KMS-11 (cell line): ENCODE measurements around the gene TNFSF9.

Source experiments
- H2AFZ ChIP-seq: fragments of 200-600 bp; sonication (generic); 2 replicates; pipeline ENCODE4 v1.6.1; 2016; ENCODE audit warnings: antibody characterized with exemption, mixed run types, low read depth
- H3K27ac ChIP-seq: fragments of 200-600 bp; sonication (generic); 2 replicates; pipeline ENCODE4 v1.6.1; 2016; ENCODE audit warnings: mild to moderate bottlenecking, mixed run types
- H3K27me3 ChIP-seq: fragments of 200-600 bp; sonication (generic); 2 replicates; pipeline ENCODE4 v1.6.1; 2017; ENCODE audit warnings: mild to moderate bottlenecking, low read depth, mixed run types, moderate library complexity; ENCODE audit not compliant: insufficient read depth
- H3K36me3 ChIP-seq: fragments of 200-600 bp; sonication (generic); 2 replicates; pipeline ENCODE4 v1.6.1; 2017; ENCODE audit warnings: mild to moderate bottlenecking, mixed run types; ENCODE audit not compliant: insufficient read depth
- H3K4me1 ChIP-seq: fragments of 200-600 bp; sonication (generic); 2 replicates; pipeline ENCODE4 v1.6.1; 2016; ENCODE audit warnings: mild to moderate bottlenecking, low read depth, mixed run types; ENCODE audit not compliant: poor library complexity, severe bottlenecking
- H3K4me2 ChIP-seq: fragments of 200-600 bp; sonication (generic); 2 replicates; pipeline ENCODE4 v1.7.0; 2016; ENCODE audit warnings: mild to moderate bottlenecking, mixed run types
- H3K4me3 ChIP-seq: fragments of 200-600 bp; sonication (generic); IDR thresholded peaks from 2 replicates; pipeline ENCODE4 v1.6.1; 2017; ENCODE audit warnings: low read depth, low read length, mixed read lengths; ENCODE audit not compliant: insufficient read depth
- H3K79me2 ChIP-seq: fragments of 200-600 bp; sonication (generic); 2 replicates; pipeline ENCODE4 v1.6.1; 2016; ENCODE audit warnings: low read depth, mixed run types; ENCODE audit not compliant: insufficient read depth
- H3K9ac ChIP-seq: fragments of 200-600 bp; sonication (generic); 2 replicates; pipeline ENCODE4 v1.6.1; 2016; ENCODE audit warnings: mild to moderate bottlenecking, mixed run types
- H4K20me1 ChIP-seq: fragments of 200-600 bp; sonication (generic); 2 replicates; pipeline ENCODE4 v1.6.1; 2016; ENCODE audit warnings: mild to moderate bottlenecking, mixed run types; ENCODE audit not compliant: insufficient read depth
- TF ChIP-seq, protein P1 (sequence below): fragments of 200-600 bp; sonication (generic); conservative IDR thresholded peaks from 2 replicates; pipeline ENCODE4 v1.6.1; 2017; ENCODE audit warnings: low read depth, mild to moderate bottlenecking, antibody characterized with exemption, low read length, moderate library complexity, mixed read lengths

TNFSF9 gene

DNA sequence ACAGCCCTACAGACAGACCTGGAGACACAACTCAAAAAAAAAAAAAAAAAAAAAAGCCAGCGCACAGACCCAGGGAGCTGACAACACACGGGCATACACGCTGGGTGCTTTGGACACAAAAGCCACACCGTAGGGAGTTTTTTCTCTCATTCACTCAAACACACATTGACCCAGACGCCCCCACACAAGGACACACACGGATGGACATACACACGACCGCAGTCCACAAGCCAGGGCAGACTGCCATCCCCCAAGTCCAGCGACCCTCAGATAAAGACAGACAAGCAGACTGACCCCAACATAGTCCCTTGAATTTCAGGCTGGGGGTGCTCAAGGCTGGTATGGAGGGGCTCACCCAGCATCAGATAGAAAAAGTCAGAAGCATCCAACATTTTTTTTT is 16.7 kb upstream of the TNFSF9 start:
- no peaks in the 10 kb centered on the region for H3K36me3 ChIP-seq
- H3K4me1 ChIP-seq, result peaks cover 20% of the 10 kb centered on the region
- H3K27me3 ChIP-seq, result no peaks in the 10 kb centered on the region
- H3K79me2 ChIP-seq, result no peaks in the 10 kb centered on the region
- no peaks in the 10 kb centered on the region for H4K20me1 ChIP-seq
- no peak overlapping the region for H3K9ac ChIP-seq
- H3K4me3 ChIP-seq, result no peak overlapping the region
- H3K27ac ChIP-seq, result no peak overlapping the region
- no peak overlapping the region for H2AFZ ChIP-seq
- TF ChIP-seq, protein P1, sequence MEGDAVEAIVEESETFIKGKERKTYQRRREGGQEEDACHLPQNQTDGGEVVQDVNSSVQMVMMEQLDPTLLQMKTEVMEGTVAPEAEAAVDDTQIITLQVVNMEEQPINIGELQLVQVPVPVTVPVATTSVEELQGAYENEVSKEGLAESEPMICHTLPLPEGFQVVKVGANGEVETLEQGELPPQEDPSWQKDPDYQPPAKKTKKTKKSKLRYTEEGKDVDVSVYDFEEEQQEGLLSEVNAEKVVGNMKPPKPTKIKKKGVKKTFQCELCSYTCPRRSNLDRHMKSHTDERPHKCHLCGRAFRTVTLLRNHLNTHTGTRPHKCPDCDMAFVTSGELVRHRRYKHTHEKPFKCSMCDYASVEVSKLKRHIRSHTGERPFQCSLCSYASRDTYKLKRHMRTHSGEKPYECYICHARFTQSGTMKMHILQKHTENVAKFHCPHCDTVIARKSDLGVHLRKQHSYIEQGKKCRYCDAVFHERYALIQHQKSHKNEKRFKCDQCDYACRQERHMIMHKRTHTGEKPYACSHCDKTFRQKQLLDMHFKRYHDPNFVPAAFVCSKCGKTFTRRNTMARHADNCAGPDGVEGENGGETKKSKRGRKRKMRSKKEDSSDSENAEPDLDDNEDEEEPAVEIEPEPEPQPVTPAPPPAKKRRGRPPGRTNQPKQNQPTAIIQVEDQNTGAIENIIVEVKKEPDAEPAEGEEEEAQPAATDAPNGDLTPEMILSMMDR, result no peak
- no peak overlapping the region for H3K4me2 ChIP-seq

DNA sequence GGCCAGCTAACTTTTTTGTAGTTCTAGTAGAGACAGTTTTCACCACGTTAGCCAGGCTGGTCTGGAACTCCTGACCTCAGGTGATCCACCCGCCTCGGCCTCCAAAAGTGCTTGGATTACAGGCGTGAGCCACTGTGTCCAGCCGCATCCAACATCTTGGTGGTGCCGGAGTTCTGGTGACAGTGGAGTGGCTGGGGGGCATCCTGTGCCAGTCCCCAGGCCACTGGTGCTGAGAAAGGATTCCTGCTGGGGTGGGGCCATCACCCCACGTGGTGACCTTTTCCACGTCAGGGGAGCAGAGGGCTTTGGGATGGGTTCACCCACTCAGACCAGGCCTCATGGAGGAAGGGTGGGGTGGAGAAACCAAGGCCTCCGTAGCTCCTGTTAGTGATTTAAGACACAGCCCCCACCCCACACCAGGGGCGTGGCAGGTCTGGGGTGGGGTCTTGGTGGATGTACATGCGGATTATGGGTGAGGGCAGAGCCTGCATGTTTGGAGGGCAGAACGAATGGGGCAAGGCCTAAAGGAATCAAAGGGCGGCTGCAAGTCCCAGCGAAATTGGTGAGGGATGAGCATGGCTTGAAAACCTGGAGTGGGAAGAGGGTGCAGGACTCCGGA is 15.8 kb upstream of the TNFSF9 start:
- H3K4me2 ChIP-seq, result no peak overlapping the region
- H2AFZ ChIP-seq, result no peak overlapping the region
- no peak overlapping the region for H3K27ac ChIP-seq
- TF ChIP-seq, protein P1, result no peak
- peaks cover 25% of the 10 kb centered on the region for H3K4me1 ChIP-seq
- no peaks in the 10 kb centered on the region for H3K36me3 ChIP-seq
- no peak overlapping the region for H3K4me3 ChIP-seq
- H4K20me1 ChIP-seq, result no peaks in the 10 kb centered on the region
- no peak overlapping the region for H3K9ac ChIP-seq
- H3K27me3 ChIP-seq, result no peaks in the 10 kb centered on the region
- no peaks in the 10 kb centered on the region for H3K79me2 ChIP-seq

DNA sequence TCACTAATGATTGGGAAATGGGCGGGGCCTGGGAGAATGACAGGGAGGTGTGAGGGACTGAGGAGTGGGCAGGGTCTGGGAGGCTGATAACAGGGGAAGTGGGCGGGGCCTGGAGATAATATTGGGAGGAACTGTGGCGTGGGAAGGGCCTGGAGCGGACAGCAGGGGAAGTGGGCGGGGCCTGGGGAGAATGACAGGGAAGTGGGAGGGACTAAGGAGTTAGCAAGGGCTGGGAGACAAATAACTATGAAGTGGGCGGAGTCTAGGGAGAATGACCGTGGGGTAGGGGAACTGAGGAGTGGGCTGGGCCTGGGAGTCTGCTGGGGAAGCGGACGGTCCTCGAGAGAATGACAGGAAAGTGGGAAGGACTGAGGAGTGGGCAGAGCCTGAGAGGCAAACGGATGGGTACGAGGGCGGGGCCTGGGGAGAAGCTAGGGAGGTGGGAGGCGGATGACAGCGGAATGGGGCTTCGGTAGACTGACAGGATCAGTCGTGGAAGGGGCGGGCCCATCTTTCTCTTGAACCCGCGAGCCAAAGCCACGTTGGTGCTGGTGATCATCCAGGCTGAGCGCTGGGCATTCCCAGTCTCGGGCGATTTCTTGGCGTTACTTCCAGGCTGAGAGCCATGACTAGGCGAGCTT is 14.7 kb upstream of the TNFSF9 start:
- Histone ChIP-seq H3K9ac (peak overlapping the region; percentile 60; the same call in 1 of the 2 replicates), H3K4me2 (peak overlapping the region; percentile 59), H3K36me3 (no peaks in the 10 kb centered on the region), H4K20me1 (no peaks in the 10 kb centered on the region), H2AFZ (peak overlapping the region; percentile 84), H3K4me1 (peaks cover 25% of the 10 kb centered on the region), H3K27me3 (no peaks in the 10 kb centered on the region), H3K4me3 (no peak overlapping the region), H3K27ac (peak overlapping the region; percentile 49), H3K79me2 (no peaks in the 10 kb centered on the region)
- TF ChIP-seq, protein P1, result no peak

DNA sequence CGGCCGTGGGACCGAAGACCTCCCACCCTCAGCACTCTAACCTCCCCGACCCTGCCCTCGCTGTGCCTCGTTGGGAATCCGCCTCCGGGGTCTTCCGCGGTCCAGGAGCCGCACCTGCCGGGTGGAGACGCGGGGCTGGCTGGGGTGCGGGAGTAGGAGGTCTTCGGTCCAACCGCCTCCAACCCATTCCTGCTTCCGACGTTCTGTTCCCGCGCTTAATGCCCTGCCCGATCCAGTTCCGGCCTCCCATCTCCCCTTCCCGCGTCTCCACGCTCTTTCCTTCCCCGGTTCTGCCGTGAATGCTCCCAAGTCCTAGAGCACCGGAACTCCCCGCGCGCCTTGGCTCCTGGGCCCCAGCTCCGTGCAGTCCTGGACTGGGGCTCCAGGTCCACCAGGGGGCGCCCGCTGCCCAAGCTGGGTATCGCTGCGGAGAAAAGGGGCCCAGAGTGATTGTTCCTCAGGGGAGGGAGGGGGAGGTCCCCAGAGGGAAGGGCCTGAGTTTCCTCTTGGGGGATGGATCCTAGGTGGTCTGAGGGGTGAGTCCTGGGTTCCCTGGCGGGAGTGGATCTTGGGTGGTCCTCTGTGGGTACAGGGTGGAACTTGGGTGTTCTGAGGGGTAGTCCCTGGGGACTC is 14.1 kb upstream of the TNFSF9 start:
- no peaks in the 10 kb centered on the region for H3K79me2 ChIP-seq
- H3K36me3 ChIP-seq, result no peaks in the 10 kb centered on the region
- no peaks in the 10 kb centered on the region for H3K27me3 ChIP-seq
- no peak overlapping the region for H3K4me3 ChIP-seq
- peaks cover 25% of the 10 kb centered on the region for H3K4me1 ChIP-seq
- no peaks in the 10 kb centered on the region for H4K20me1 ChIP-seq
- peak overlapping the region; percentile 60 for H3K9ac ChIP-seq
- peak overlapping the region; percentile 49 for H3K27ac ChIP-seq
- H2AFZ ChIP-seq, result peak overlapping the region; percentile 84
- H3K4me2 ChIP-seq, result peak overlapping the region; percentile 59
- TF ChIP-seq, protein P1, result peak; percentile 91
